ENCODE data around the gene ACSS2. TPM values are rescaled to one million over a fixed set of nuclear protein-coding genes. Genes with fewer than 3 reads are reported as not detected.
A peak's percentile ranks its signal among the peaks of the same experiment; 100 is the strongest.

Gene ACSS2
- total RNA-seq = 10 to 100 TPM; 17.0 to 34.2 TPM
- 50.9 TPM for polyA plus RNA-seq (2013, experiment 1 of 2)
- 41.8 TPM for polyA plus RNA-seq (2013, experiment 2 of 2)
- long read RNA-seq, experiment 1, partial matches to known transcripts = 1 of 10 reads
- long read RNA-seq, experiment 1, other reads (novel, unspliced or antisense) = 8 of 10 reads
- long read RNA-seq, experiment 2, transcript ACSS2-202 (18 exons, 3,065 nt) = major isoform, 9 of 21 reads
- long read RNA-seq, experiment 2, partial matches to known transcripts = 4 of 21 reads
- long read RNA-seq, experiment 2, other reads (novel, unspliced or antisense) = 7 of 21 reads
- long read RNA-seq, experiment 3, transcript ACSS2-202 (18 exons, 3,065 nt) = major isoform, 133 of 173 reads
- long read RNA-seq, experiment 3, partial matches to known transcripts = 4 of 173 reads
- long read RNA-seq, experiment 3, other reads (novel, unspliced or antisense) = 35 of 173 reads
- long read RNA-seq, experiment 4, partial matches to known transcripts = 3 of 6 reads
- long read RNA-seq, experiment 4, other reads (novel, unspliced or antisense) = 0 of 6 reads

GRCh38 chr20:34876406-34877282, at the start of gene ACSS2:
Gene ACSS2 (plus strand): TSS chr20:34876612. CDS start chr20:34876646, 34 bp downstream.
- H3K36me3 ChIP-seq (ENCODE audit: control insufficient read depth, insufficient read depth, low read length) = no peaks in the 10 kb centered on the region
- WGBS, 2 experiments (ENCODE audit: insufficient coverage in 1 of 2, insufficient read length in 1 of 2) = 3 to 4% methylated on average over 22 to 63 of the region's 63 CpGs
- H3K27ac ChIP-seq (ENCODE audit: low read depth, low read length) = no peak within 1 kb of the TSS

DNA sequence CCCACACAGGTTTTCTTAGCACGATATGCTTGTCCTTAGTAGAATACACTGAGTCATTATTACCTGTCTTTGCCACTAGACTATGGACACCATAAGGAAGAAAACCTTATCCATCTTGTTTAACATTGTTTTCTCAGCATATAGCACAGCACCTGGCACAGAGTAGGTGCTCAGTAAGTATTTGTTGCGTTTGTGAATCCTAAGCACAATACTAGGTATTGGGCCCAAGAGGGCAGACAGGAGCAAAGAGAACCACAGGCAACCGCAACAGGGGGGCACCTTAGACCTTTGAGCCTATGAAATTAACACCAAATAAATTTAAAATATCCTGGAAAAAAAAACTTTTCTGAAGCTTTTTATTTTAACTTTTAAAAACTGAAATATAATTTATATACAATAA, 47.2 kb upstream of the ACSS2 start:
- H3K36me3 ChIP-seq (ENCODE audit: control insufficient read depth, insufficient read depth, low read length) = no peaks in the 10 kb centered on the region
- DNase-seq = no peak
- WGBS, 2 experiments (ENCODE audit: insufficient coverage in 1 of 2, insufficient read length in 1 of 2) = 82 to 100% methylated on average over 2 to 3 of the region's 3 CpGs
- Mint-ChIP-seq H3K4me1 (peaks cover 6% of the 10 kb centered on the region), H3K36me3 (ENCODE audit: low read depth) (no peaks in the 10 kb centered on the region), H3K4me3 (no peak overlapping the region), H3K9me3 (no peaks in the 10 kb centered on the region), H3K27ac (no peak overlapping the region), H3K27me3 (ENCODE audit: insufficient read depth) (peaks cover 18% of the 10 kb centered on the region)
- H3K9ac ChIP-seq (ENCODE audit: extremely low read depth, low read length, poor library complexity, severe bottlenecking) = no peak overlapping the region
- no peak overlapping the region for H3K27ac ChIP-seq (ENCODE audit: low read depth, low read length)
- no peak overlapping the region for H3K4me3 ChIP-seq (ENCODE audit: low read length)
- TF ChIP-seq, protein P1, sequence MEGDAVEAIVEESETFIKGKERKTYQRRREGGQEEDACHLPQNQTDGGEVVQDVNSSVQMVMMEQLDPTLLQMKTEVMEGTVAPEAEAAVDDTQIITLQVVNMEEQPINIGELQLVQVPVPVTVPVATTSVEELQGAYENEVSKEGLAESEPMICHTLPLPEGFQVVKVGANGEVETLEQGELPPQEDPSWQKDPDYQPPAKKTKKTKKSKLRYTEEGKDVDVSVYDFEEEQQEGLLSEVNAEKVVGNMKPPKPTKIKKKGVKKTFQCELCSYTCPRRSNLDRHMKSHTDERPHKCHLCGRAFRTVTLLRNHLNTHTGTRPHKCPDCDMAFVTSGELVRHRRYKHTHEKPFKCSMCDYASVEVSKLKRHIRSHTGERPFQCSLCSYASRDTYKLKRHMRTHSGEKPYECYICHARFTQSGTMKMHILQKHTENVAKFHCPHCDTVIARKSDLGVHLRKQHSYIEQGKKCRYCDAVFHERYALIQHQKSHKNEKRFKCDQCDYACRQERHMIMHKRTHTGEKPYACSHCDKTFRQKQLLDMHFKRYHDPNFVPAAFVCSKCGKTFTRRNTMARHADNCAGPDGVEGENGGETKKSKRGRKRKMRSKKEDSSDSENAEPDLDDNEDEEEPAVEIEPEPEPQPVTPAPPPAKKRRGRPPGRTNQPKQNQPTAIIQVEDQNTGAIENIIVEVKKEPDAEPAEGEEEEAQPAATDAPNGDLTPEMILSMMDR (conservative IDR thresholded peaks at IDR 0.05) = peak; percentile 60
- no peaks in the 10 kb centered on the region for H3K9me3 ChIP-seq (ENCODE audit: control insufficient read depth, low read length)
- no peaks in the 10 kb centered on the region for H3K4me1 ChIP-seq (ENCODE audit: control insufficient read depth, insufficient read depth, low read length)
- peaks cover 16% of the 10 kb centered on the region for H3K27me3 ChIP-seq (ENCODE audit: control insufficient read depth, insufficient read depth, low read length, poor library complexity, severe bottlenecking)

More at GRCh38 chr20:34876406-34877282, at the start of gene ACSS2:
- Mint-ChIP-seq H3K4me3 (peak within 1 kb of the TSS; percentile 82), H3K4me1 (peaks cover 21% of the 10 kb centered on the region), H3K27ac (peak within 1 kb of the TSS; percentile 85), H3K27me3 (ENCODE audit: insufficient read depth) (peaks cover 42% of the 10 kb centered on the region), H3K36me3 (ENCODE audit: low read depth) (peaks cover 1% of the 10 kb centered on the region), H3K9me3 (no peaks in the 10 kb centered on the region)
- H3K4me3 ChIP-seq (ENCODE audit: low read length) = peak within 1 kb of the TSS; percentile 85
- peak within 1 kb of the TSS; percentile 66 for H3K9ac ChIP-seq (ENCODE audit: extremely low read depth, low read length, poor library complexity, severe bottlenecking)
- H3K9me3 ChIP-seq (ENCODE audit: control insufficient read depth, low read length) = no peaks in the 10 kb centered on the region
- no peaks in the 10 kb centered on the region for H3K4me1 ChIP-seq (ENCODE audit: control insufficient read depth, insufficient read depth, low read length)
- H3K27me3 ChIP-seq (ENCODE audit: control insufficient read depth, insufficient read depth, low read length, poor library complexity, severe bottlenecking) = peaks cover 17% of the 10 kb centered on the region
- no peak for DNase-seq
- TF ChIP-seq, protein P1 (conservative IDR thresholded peaks at IDR 0.05) = no peak

GRCh38 chr20:34831936-34832335, 44.5 kb upstream of the ACSS2 start:
- Histone ChIP-seq H3K36me3 (ENCODE audit: control insufficient read depth, insufficient read depth, low read length) (no peaks in the 10 kb centered on the region), H3K4me3 (ENCODE audit: low read length) (no peak overlapping the region), H3K9me3 (ENCODE audit: control insufficient read depth, low read length) (peaks cover 8% of the 10 kb centered on the region), H3K27me3 (ENCODE audit: control insufficient read depth, insufficient read depth, low read length, poor library complexity, severe bottlenecking) (peaks cover 16% of the 10 kb centered on the region), H3K4me1 (ENCODE audit: control insufficient read depth, insufficient read depth, low read length) (no peaks in the 10 kb centered on the region), H3K9ac (ENCODE audit: extremely low read depth, low read length, poor library complexity, severe bottlenecking) (no peak overlapping the region), H3K27ac (ENCODE audit: low read depth, low read length) (no peak overlapping the region)
- Mint-ChIP-seq H3K36me3 (ENCODE audit: low read depth) (no peaks in the 10 kb centered on the region), H3K9me3 (peaks cover 19% of the 10 kb centered on the region), H3K4me1 (no peaks in the 10 kb centered on the region), H3K4me3 (no peak overlapping the region), H3K27ac (no peak overlapping the region), H3K27me3 (ENCODE audit: insufficient read depth) (peaks cover 21% of the 10 kb centered on the region)
- TF ChIP-seq, protein P1 (conservative IDR thresholded peaks at IDR 0.05) = no peak
- DNase-seq = no peak
- WGBS, 2 experiments (ENCODE audit: insufficient coverage in 1 of 2, insufficient read length in 1 of 2) = 82 to 87% methylated on average over 5 of the region's 5 CpGs

All from endodermal cell (in vitro differentiated cells).